Cortex of kidney (tissue), 1 donor: ENCODE results near the gene UST.
"Not testable (repeated sequence)": the region's sequence is repeated elsewhere in the genome, so short reads cannot be mapped to it uniquely, and the experiment has no call there.

Experiments used
- DNase-seq: peaks from one replicate; lab custom pipeline; 2025; lab: John Stamatoyannopoulos, UW

Gene UST

DNA sequence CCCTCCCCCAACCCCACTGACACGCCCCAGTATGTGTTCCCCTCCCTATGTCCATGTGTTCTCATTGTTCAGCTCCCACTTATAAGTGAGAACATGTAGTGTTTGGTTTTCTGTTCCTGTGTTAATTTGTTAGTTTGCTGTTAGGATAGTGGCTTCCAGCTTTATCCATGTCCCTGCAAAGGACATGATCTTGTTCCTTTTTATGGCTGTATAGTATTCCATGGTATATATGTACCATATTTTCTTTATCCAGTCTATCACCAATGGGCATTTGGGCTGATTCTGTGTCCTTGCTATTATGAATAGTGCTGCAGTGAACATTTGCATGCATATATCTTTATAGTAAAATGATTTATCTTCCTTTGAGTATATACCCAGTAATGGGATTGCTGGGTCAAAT lies 259.4 kb downstream of the UST start:
- DNase-seq = not testable (repeated sequence)

DNA sequence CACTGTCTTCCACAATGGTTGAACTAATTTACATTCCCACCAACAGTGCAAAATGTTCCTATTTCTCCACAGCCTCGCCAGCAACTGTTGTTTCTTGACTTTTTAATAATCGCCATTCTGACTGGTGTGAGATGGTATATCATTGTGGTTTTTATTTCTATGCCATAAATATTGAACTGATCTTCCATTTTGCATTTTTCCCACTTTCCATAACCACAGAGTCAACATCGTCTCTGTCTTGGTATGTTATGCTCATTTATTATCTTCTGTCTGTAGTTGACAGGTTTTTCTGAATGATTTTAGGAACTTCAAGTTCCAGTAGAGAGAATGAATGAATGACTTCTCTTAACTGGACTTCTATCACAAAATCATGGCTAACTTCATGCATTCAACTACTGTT lies 259.8 kb downstream of the UST start:
- DNase-seq = no peak

- no peak for DNase-seq
Observed at GRCh38 chr6:149007846-149008245, 261.0 kb downstream of the UST start.

GRCh38 chr6:149008741-149009140 lies 261.9 kb downstream of the UST start:
- no peak for DNase-seq

- DNase-seq = no peak
Observed at GRCh38 chr6:149012040-149012545, 265.3 kb downstream of the UST start.

GRCh38 chr6:149013586-149014344 lies 266.9 kb downstream of the UST start:
- DNase-seq = no peak

GRCh38 chr6:149014631-149015534 lies 268.1 kb downstream of the UST start:
- DNase-seq = no peak

GRCh38 chr6:149015535-149016525 lies 269.0 kb downstream of the UST start:
- no peak for DNase-seq

DNA sequence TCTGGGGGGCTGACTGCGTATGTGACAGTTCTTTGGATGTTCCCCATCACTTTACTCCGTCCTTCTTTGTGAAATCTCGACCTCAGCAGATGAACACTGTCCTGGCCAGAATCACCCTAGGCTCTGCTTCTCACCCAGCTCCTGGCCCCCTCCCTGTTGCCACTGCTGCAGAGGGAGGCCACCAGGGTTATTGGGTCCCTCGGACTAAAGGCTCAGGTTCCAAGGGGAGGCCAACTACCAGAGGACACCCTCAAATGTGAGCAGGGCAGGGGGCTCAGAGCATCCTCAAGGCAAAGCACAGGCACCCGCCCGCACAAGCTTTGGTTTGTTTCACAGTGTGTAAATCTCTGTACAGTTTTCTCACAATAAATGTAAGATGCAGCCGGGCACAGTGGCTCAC lies 269.9 kb downstream of the UST start:
- DNase-seq = no peak

DNA sequence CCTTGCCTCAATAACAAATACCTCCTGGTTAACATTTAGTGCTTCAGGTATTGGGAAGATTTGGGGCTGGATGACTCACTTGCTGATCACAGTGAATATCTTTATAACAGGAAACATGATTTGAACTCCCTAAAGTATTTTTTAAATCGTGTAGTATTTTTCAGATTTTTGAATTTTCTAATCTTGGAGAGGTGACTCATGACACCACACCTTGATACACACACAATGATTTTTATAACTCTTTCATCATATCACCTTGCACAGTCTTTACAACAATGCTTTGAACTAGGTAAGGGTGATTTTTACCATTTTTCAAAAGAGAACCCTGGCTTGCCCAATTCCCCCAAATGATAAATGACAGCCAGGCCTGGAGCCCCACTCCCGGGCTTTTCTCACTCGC lies 273.5 kb downstream of the UST start:
- no peak for DNase-seq

- DNase-seq = no peak
Observed at GRCh38 chr6:149024361-149024760, 277.5 kb downstream of the UST start.

DNA sequence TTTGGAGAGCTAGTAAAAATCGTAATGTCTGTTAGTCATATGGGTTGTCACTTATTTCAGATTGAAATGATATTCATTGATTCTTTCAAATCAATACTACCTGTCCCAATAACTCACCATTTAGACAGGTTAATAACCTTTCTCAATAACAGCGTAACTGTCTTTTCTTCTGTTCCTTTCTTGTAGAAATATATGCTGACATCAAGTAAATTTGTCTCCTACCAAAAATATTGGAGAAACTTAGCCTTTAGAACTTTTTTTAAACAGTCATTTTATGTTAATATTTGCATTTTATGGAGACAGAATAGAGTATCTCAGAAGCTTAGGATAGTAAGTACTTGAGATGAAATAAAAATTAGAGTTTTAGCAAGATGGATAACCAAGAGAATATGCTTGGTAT lies 278.2 kb downstream of the UST start:
- DNase-seq = no peak

DNA sequence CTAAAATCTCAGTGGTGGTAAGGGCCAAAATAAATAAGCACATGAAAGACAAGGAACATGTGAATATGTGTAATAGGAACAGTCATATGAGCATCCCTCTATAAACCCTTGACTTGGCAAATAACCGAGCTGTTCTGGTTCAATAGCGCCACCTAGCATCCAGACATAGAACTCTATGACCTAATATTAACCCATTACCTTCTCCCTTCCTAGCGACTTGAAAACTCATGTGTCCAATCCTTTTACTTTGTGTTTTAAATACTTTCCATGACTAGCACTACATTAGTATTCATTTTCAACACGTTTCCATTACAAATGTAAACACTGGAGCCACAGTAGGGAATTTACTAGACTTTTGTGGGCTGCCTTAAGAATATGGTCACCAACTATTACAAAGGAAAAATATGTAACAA lies 279.7 kb downstream of the UST start:
- no peak for DNase-seq

GRCh38 chr6:149027484-149027883 lies 280.7 kb downstream of the UST start:
- no peak for DNase-seq

DNA sequence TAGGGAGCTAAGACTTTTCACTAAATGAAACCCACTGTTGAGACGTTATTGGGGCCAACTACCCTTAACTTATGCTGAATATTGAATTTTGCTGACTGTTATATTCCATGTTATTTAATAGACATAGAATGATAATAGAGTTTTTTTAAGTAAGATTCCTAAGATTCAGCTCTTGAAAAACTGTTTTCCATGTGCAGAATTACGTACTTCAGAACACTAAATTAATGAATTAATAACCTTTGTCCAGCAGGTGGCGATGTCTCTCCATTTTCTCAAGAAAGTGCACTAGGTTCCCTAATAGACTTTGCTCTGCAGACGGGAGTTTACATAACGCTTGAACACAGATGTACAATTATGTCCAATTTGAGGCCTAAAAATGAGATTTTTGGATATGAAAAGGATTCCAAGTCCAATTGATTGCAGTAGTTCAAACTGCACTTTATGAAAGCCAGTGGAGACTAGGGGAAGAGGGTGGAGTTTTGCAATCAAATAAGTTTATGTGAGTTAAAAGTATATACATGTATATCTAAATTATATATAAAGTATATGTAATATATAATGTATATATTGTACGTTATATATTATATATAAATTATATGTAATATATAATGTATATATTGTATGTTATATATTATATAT lies 282.1 kb downstream of the UST start:
- no peak for DNase-seq

GRCh38 chr6:149031201-149031858 lies 284.5 kb downstream of the UST start:
- DNase-seq = no peak

GRCh38 chr6:149031859-149032598 lies 285.2 kb downstream of the UST start:
- DNase-seq = no peak

GRCh38 chr6:149032599-149033405 lies 286.0 kb downstream of the UST start:
- no peak for DNase-seq

- DNase-seq = no peak
Observed at GRCh38 chr6:149033454-149033853, 286.6 kb downstream of the UST start.
